Left ventricle myocardium superior (tissue), 1 donor: Measurements from ENCODE around the gene GRAMD1B. TPM values are rescaled to one million over a fixed set of nuclear protein-coding genes. Genes with fewer than 3 reads are reported as not detected.
"Not testable (repeated sequence)": the region's sequence is repeated elsewhere in the genome, so short reads cannot be mapped to it uniquely, and the experiment has no call there.

Experiments used
- ATAC-seq: fragments of 200-7000 bp; cut with Tn5 transposase; one replicate; pipeline ENCODE4 v1.9.1; 2020; ENCODE audit warnings: mild to moderate bottlenecking, moderate library complexity
- DNase-seq: peaks from one replicate; pipeline ENCODE4 v3.0.0-alpha.2; 2020
- intact Hi-C: fragments of 100-400 bp; cut with micrococcal nuclease; formaldehyde crosslinking; loops from one replicate; pipeline ENCODE4 v1.11.0; 2022
- total RNA-seq: library from RNA; stranded (reverse); fragmentation: NEBNext Ultra II Directional; extraction: Animal tissue kit (Norgen Biotek cat#: 25700); gene quantifications from one replicate; pipeline ENCODE4 v1.2.1, GENCODE V29; 2021
- donor health status: DM: no; HTN: yes; CAD: no; lungs with severe emphysema.

GRAMD1B gene
- total RNA-seq, 1 donor from 2014 or later: 12.2 TPM

GRCh38 chr11:123438131-123438627 is 8.1 kb downstream of the GRAMD1B start:
- intact Hi-C loops: no loop called here
- no peak for ATAC-seq
- no peak for DNase-seq

- no peak for DNase-seq
- intact Hi-C loops: no loop called here
- ATAC-seq: no peak
Observed at GRCh38 chr11:123439616-123440015, 9.5 kb downstream of the GRAMD1B start.

GRCh38 chr11:123441161-123441560 is 11.1 kb downstream of the GRAMD1B start:
- ATAC-seq (no peak), DNase-seq (no peak)
- intact Hi-C loops: no loop called here

GRCh38 chr11:123443851-123444623 is 14.0 kb downstream of the GRAMD1B start:
- DNase-seq (no peak), ATAC-seq (no peak)
- intact Hi-C loops: no loop called here

GRCh38 chr11:123448823-123449222 is 18.8 kb downstream of the GRAMD1B start:
- intact Hi-C loops: no loop called here
- no peak for ATAC-seq
- no peak for DNase-seq

GRCh38 chr11:123449436-123449835 is 19.4 kb downstream of the GRAMD1B start:
- DNase-seq (no peak), ATAC-seq (no peak)
- intact Hi-C loops: no loop called here

- intact Hi-C loops: no loop called here
- ATAC-seq (peak; percentile 79), DNase-seq (no peak)
Observed at GRCh38 chr11:123450623-123451022, 20.6 kb downstream of the GRAMD1B start.

GRCh38 chr11:123451183-123451781 is 21.2 kb downstream of the GRAMD1B start:
- peak; percentile 80 for ATAC-seq
- intact Hi-C loops: no loop called here
- DNase-seq: peak; percentile 45

GRCh38 chr11:123452794-123453193 is 22.7 kb downstream of the GRAMD1B start:
- intact Hi-C loops: no loop called here
- DNase-seq (no peak), ATAC-seq (no peak)

- ATAC-seq (no peak), DNase-seq (no peak)
- intact Hi-C loops: no loop called here
Observed at GRCh38 chr11:123454060-123454651, 24.1 kb downstream of the GRAMD1B start.

GRCh38 chr11:123454796-123455195 is 24.7 kb downstream of the GRAMD1B start:
- ATAC-seq (no peak), DNase-seq (no peak)
- intact Hi-C loops: no loop called here

GRCh38 chr11:123456448-123456847 is 26.4 kb downstream of the GRAMD1B start:
- ATAC-seq, intact Hi-C loops, DNase-seq: not testable (repeated sequence)

GRCh38 chr11:123457187-123457770 is 27.2 kb downstream of the GRAMD1B start:
- ATAC-seq: peak; percentile 4
- intact Hi-C loops: no loop called here
- no peak for DNase-seq

GRCh38 chr11:123458501-123458900 is 28.4 kb downstream of the GRAMD1B start:
- ATAC-seq: no peak
- intact Hi-C loops: no loop called here

GRCh38 chr11:123460012-123460700 is 30.1 kb downstream of the GRAMD1B start:
- intact Hi-C loops: no loop called here
- ATAC-seq (peak; percentile 77), DNase-seq (no peak)

More at GRCh38 chr11:123458501-123458900, 28.4 kb downstream of the GRAMD1B start:
- no peak for DNase-seq

GRCh38 chr11:123461164-123461563 is 31.1 kb downstream of the GRAMD1B start:
- ATAC-seq (peak; percentile 88), DNase-seq (peak; percentile 86)
- intact Hi-C loops: no loop called here

- ATAC-seq, intact Hi-C loops, DNase-seq: not testable (repeated sequence)
Observed at GRCh38 chr11:123465667-123466066, 35.6 kb downstream of the GRAMD1B start.

- intact Hi-C loops, ATAC-seq, DNase-seq: not testable (repeated sequence)
Observed at GRCh38 chr11:123466172-123466571, 36.1 kb downstream of the GRAMD1B start.

GRCh38 chr11:123469089-123469488 is 39.0 kb downstream of the GRAMD1B start:
- intact Hi-C loops: no loop called here
- ATAC-seq (peak; percentile 88), DNase-seq (peak; percentile 38)
